ENCODE measurements around the gene GRN. TPM values are rescaled to one million over a fixed set of nuclear protein-coding genes. Genes with fewer than 3 reads are reported as not detected.

The GRN gene
- total and polyA plus RNA-seq, 9 of the 15 experiments (the other 6 are each of a cell fraction or from before 2014, with no cell fraction given) = 5.4 to 75.3 (median 20.7) TPM

DNA sequence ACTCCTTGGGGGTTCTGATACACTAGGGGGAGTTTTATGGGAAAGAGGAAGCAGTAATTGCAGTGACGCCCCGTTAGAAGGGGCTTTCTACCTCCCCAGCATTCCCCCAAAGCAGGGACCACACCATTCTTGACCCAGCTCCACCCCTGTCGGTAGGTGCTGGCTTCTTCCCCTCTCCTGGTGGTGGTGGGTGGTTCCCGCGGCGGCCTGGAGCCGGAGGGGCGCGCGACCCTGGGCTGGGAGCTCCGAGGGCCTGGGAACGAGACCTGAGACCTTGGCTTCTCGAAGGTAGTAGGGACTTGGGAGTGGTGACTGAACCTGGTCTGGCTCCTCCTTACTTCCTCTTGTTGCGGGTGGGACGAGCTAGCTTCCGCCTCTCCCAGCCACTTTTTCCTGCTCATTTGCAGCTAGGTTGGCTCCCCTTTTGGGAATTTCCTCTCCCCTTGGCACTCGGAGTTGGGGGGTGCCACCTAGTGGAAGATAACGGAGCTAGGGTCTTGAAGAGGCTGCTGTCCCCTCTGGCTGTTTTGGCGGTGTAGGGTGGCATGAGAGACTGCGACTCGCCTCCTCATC lies 438 bp downstream of the GRN start (continued):
- TF ChIP-seq MEIS2 (IDR thresholded peaks at IDR 0.05; ENCODE audit: partially characterized antibody) (no peak), NFE2L1 (tag; IDR thresholded peaks at IDR 0.05; ENCODE audit: borderline replicate concordance, low read depth) (no peak), NCOA6 (IDR thresholded peaks at IDR 0.05) (no peak), MCM2 (IDR thresholded peaks at IDR 0.05; ENCODE audit: low read depth) (no peak), CBX1 (IDR thresholded peaks at IDR 0.05; ENCODE audit: low read depth) (peak; percentile 33; the same call in 1 of the 2 replicates)
- TF ChIP-seq, protein P1, sequence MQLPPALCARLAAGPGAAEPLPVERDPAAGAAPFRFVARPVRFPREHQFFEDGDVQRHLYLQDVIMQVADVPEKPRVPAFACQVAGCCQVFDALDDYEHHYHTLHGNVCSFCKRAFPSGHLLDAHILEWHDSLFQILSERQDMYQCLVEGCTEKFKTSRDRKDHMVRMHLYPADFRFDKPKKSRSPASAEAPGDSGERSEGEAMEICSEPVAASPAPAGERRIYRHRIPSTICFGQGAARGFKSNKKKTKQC (CRISPR knock-in tag; IDR thresholded peaks at IDR 0.05) = 0 out of 2 replicates have a peak, but pooled peaks have one; percentile 10
- TF ChIP-seq, protein P2, sequence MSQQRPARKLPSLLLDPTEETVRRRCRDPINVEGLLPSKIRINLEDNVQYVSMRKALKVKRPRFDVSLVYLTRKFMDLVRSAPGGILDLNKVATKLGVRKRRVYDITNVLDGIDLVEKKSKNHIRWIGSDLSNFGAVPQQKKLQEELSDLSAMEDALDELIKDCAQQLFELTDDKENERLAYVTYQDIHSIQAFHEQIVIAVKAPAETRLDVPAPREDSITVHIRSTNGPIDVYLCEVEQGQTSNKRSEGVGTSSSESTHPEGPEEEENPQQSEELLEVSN (IDR thresholded peaks at IDR 0.05; ENCODE audit: borderline replicate concordance in 1 of 2, extremely low read depth in 1 of 2, insufficient read depth in 1 of 2, insufficient read length in 1 of 2, low read depth in 1 of 2, low read length in 1 of 2, poor library complexity in 1 of 2, severe bottlenecking in 1 of 2) = peak in 1 of 2 experiments; percentile 19

All from K562 (cell line).